Measurements from ENCODE around the gene RPL10. TPM values are rescaled to one million over a fixed set of nuclear protein-coding genes. Genes with fewer than 3 reads are reported as not detected.
A peak's percentile ranks its signal among the peaks of the same experiment; 100 is the strongest.

Gene RPL10
- total RNA-seq, 2 experiments from 2014 or later, result 1,884 to 2,727 TPM

GRCh38 chrX:154355094-154355775 is 42.9 kb upstream of the RPL10 start:
- POLR2A ChIA-PET, result no interaction called here
- peaks cover 20% of the 10 kb centered on the region for H3K36me3 Mint-ChIP-seq (ENCODE audit: low read depth)
- H3K27me3 Mint-ChIP-seq, result no peaks in the 10 kb centered on the region
- no peaks in the 10 kb centered on the region for H3K9me3 Mint-ChIP-seq
- no peak overlapping the region for H3K4me3 Mint-ChIP-seq
- DNase-seq, result no peak
- CTCF ChIA-PET, result interaction anchor here (1.4 kb wide), 1 partner anchor 10 kb away, joined by 3 read pairs; no protein-coding TSS in a partner anchor
- no peak overlapping the region for H3K27ac Mint-ChIP-seq
- H3K4me1 Mint-ChIP-seq, result peaks cover 52% of the 10 kb centered on the region

- H3K4me1 Mint-ChIP-seq, result peaks cover 49% of the 10 kb centered on the region
- no peaks in the 10 kb centered on the region for H3K27me3 Mint-ChIP-seq
- DNase-seq, result no peak
- H3K9me3 Mint-ChIP-seq, result no peaks in the 10 kb centered on the region
- POLR2A ChIA-PET, result no interaction called here
- CTCF ChIA-PET, result no interaction called here
- H3K27ac Mint-ChIP-seq, result no peak overlapping the region
- peaks cover 20% of the 10 kb centered on the region for H3K36me3 Mint-ChIP-seq (ENCODE audit: low read depth)
- no peak overlapping the region for H3K4me3 Mint-ChIP-seq
Observed at GRCh38 chrX:154355776-154356140, 42.4 kb upstream of the RPL10 start.

- H3K36me3 Mint-ChIP-seq (ENCODE audit: low read depth), result peaks cover 18% of the 10 kb centered on the region
- CTCF ChIA-PET, result no interaction called here
- H3K27me3 Mint-ChIP-seq, result no peaks in the 10 kb centered on the region
Observed at GRCh38 chrX:154356596-154356995, 41.6 kb upstream of the RPL10 start.

GRCh38 chrX:154357205-154357604 is 41.0 kb upstream of the RPL10 start:
- Mint-ChIP-seq H3K4me3 (no peak overlapping the region), H3K36me3 (ENCODE audit: low read depth) (peaks cover 15% of the 10 kb centered on the region), H3K27ac (no peak overlapping the region), H3K4me1 (peaks cover 38% of the 10 kb centered on the region), H3K9me3 (no peaks in the 10 kb centered on the region), H3K27me3 (no peaks in the 10 kb centered on the region)
- ChIA-PET POLR2A (no interaction called here), CTCF (no interaction called here)
- DNase-seq, result no peak

More at GRCh38 chrX:154356596-154356995, 41.6 kb upstream of the RPL10 start:
- Mint-ChIP-seq H3K27ac (no peak overlapping the region), H3K4me3 (no peak overlapping the region), H3K4me1 (peaks cover 45% of the 10 kb centered on the region), H3K9me3 (no peaks in the 10 kb centered on the region)
- POLR2A ChIA-PET, result no interaction called here
- no peak for DNase-seq

- POLR2A ChIA-PET, result no interaction called here
- DNase-seq, result no peak
- no peaks in the 10 kb centered on the region for H3K27me3 Mint-ChIP-seq
Observed at GRCh38 chrX:154358011-154358410, 40.2 kb upstream of the RPL10 start.

GRCh38 chrX:154358829-154359228 is 39.3 kb upstream of the RPL10 start:
- peaks cover 27% of the 10 kb centered on the region for H3K4me1 Mint-ChIP-seq
- POLR2A ChIA-PET, result no interaction called here
- DNase-seq, result no peak
- H3K27me3 Mint-ChIP-seq, result no peaks in the 10 kb centered on the region
- H3K36me3 Mint-ChIP-seq (ENCODE audit: low read depth), result peaks cover 18% of the 10 kb centered on the region
- no peaks in the 10 kb centered on the region for H3K9me3 Mint-ChIP-seq
- H3K4me3 Mint-ChIP-seq, result no peak overlapping the region
- H3K27ac Mint-ChIP-seq, result no peak overlapping the region
- CTCF ChIA-PET, result no interaction called here

More at GRCh38 chrX:154358011-154358410, 40.2 kb upstream of the RPL10 start:
- H3K9me3 Mint-ChIP-seq, result no peaks in the 10 kb centered on the region
- CTCF ChIA-PET, result interaction anchor here (0.9 kb wide), 1 partner anchor 15 kb away, joined by 4 read pairs; no protein-coding TSS in a partner anchor
- peaks cover 35% of the 10 kb centered on the region for H3K4me1 Mint-ChIP-seq
- peaks cover 18% of the 10 kb centered on the region for H3K36me3 Mint-ChIP-seq (ENCODE audit: low read depth)
- H3K27ac Mint-ChIP-seq, result no peak overlapping the region
- H3K4me3 Mint-ChIP-seq, result no peak overlapping the region

- Mint-ChIP-seq H3K4me1 (peaks cover 22% of the 10 kb centered on the region), H3K4me3 (no peak overlapping the region), H3K27me3 (no peaks in the 10 kb centered on the region), H3K9me3 (no peaks in the 10 kb centered on the region), H3K36me3 (ENCODE audit: low read depth) (peaks cover 18% of the 10 kb centered on the region), H3K27ac (no peak overlapping the region)
- no peak for DNase-seq
- ChIA-PET POLR2A (interaction anchor here (0.6 kb wide), 1 partner anchor 267 kb away, joined by 4 read pairs; no protein-coding TSS in a partner anchor), CTCF (no interaction called here)
Observed at GRCh38 chrX:154359362-154360154, 38.6 kb upstream of the RPL10 start.

- peaks cover 23% of the 10 kb centered on the region for H3K4me1 Mint-ChIP-seq
- POLR2A ChIA-PET, result no interaction called here
Observed at GRCh38 chrX:154360155-154360713, 37.9 kb upstream of the RPL10 start.

GRCh38 chrX:154362085-154362742 is 36.0 kb upstream of the RPL10 start:
- H3K4me3 Mint-ChIP-seq, result no peak overlapping the region
- peaks cover 26% of the 10 kb centered on the region for H3K36me3 Mint-ChIP-seq (ENCODE audit: low read depth)
- ChIA-PET POLR2A (no interaction called here), CTCF (interaction anchor here (2.3 kb wide), 1 partner anchor 11 kb away, joined by 11 read pairs; the partner anchor contains the start of gene FLNA)
- peaks cover 21% of the 10 kb centered on the region for H3K4me1 Mint-ChIP-seq
- H3K27me3 Mint-ChIP-seq, result no peaks in the 10 kb centered on the region
- H3K27ac Mint-ChIP-seq, result no peak overlapping the region
- no peak for DNase-seq
- no peaks in the 10 kb centered on the region for H3K9me3 Mint-ChIP-seq

More at GRCh38 chrX:154360155-154360713, 37.9 kb upstream of the RPL10 start:
- no peak overlapping the region for H3K4me3 Mint-ChIP-seq
- H3K36me3 Mint-ChIP-seq (ENCODE audit: low read depth), result peaks cover 20% of the 10 kb centered on the region
- H3K9me3 Mint-ChIP-seq, result no peaks in the 10 kb centered on the region
- CTCF ChIA-PET, result no interaction called here
- no peak for DNase-seq
- H3K27me3 Mint-ChIP-seq, result no peaks in the 10 kb centered on the region
- peak overlapping the region; percentile 13 for H3K27ac Mint-ChIP-seq

GRCh38 chrX:154363706-154364439 is 34.3 kb upstream of the RPL10 start:
- Mint-ChIP-seq H3K4me3 (no peak overlapping the region), H3K27ac (no peak overlapping the region), H3K36me3 (ENCODE audit: low read depth) (peaks cover 26% of the 10 kb centered on the region), H3K4me1 (peaks cover 19% of the 10 kb centered on the region), H3K9me3 (no peaks in the 10 kb centered on the region), H3K27me3 (no peaks in the 10 kb centered on the region)
- no peak for DNase-seq
- CTCF ChIA-PET, result interaction anchor here (0.9 to 2.3 kb wide), 2 partner anchors 10 to 20 kb away, joined by 3 to 11 read pairs; partner anchors contain the start of gene FLNA
- POLR2A ChIA-PET, result no interaction called here

- no peak for DNase-seq
- peaks cover 33% of the 10 kb centered on the region for H3K36me3 Mint-ChIP-seq (ENCODE audit: low read depth)
- no peaks in the 10 kb centered on the region for H3K27me3 Mint-ChIP-seq
- CTCF ChIA-PET, result interaction anchor here (1.3 kb wide), 1 partner anchor 10 kb away, joined by 3 read pairs; no protein-coding TSS in a partner anchor
- POLR2A ChIA-PET, result no interaction called here
- H3K4me3 Mint-ChIP-seq, result no peak overlapping the region
- peak overlapping the region; percentile 64 for H3K27ac Mint-ChIP-seq
- H3K4me1 Mint-ChIP-seq, result peaks cover 19% of the 10 kb centered on the region
- no peaks in the 10 kb centered on the region for H3K9me3 Mint-ChIP-seq
Observed at GRCh38 chrX:154365052-154365600, 33.1 kb upstream of the RPL10 start.
